Fibroblast of skin of right biceps (primary cell): ENCODE measurements around the gene IFNA10.
"Not testable (repeated sequence)": the region's sequence is repeated elsewhere in the genome, so short reads cannot be mapped to it uniquely, and the experiment has no call there.

Experiments
- DNase-seq: peaks from one replicate; pipeline ENCODE4 v3.0.0-alpha.2; 2013

Gene IFNA10

GRCh38 chr9:21207043-21207442 lies at the start of gene IFNA10:
Gene IFNA10, minus strand, starts transcription at chr9:21207143. Its CDS starts 46 bp downstream, at chr9:21207097.
- not testable (repeated sequence) for DNase-seq

GRCh38 chr9:21255538-21256212 lies 48.7 kb upstream of the IFNA10 start:
- no peak for DNase-seq

GRCh38 chr9:21252721-21253547 lies 46.0 kb upstream of the IFNA10 start:
- peak; percentile 33 for DNase-seq

- no peak for DNase-seq
Measured at GRCh38 chr9:21251638-21252037, 44.7 kb upstream of the IFNA10 start.

GRCh38 chr9:21251190-21251589 lies 44.2 kb upstream of the IFNA10 start:
- DNase-seq = no peak

- no peak for DNase-seq
Measured at GRCh38 chr9:21244836-21245235, 37.9 kb upstream of the IFNA10 start.

- no peak for DNase-seq
Measured at GRCh38 chr9:21239911-21240310, 33.0 kb upstream of the IFNA10 start, which contains the start of gene IFNA14. Gene IFNA14, minus strand, starts transcription at chr9:21240005. Its CDS starts 70 bp downstream, at chr9:21239935.

- not testable (repeated sequence) for DNase-seq
Measured at GRCh38 chr9:21236360-21236714, 29.4 kb upstream of the IFNA10 start.

GRCh38 chr9:21235468-21236359 lies 28.8 kb upstream of the IFNA10 start:
- peak; percentile 20 for DNase-seq

- DNase-seq = no peak
Measured at GRCh38 chr9:21234153-21234687, 27.3 kb upstream of the IFNA10 start.

- no peak for DNase-seq
Measured at GRCh38 chr9:21233258-21233657, 26.3 kb upstream of the IFNA10 start.

- no peak for DNase-seq
Measured at GRCh38 chr9:21228122-21228521, 21.2 kb upstream of the IFNA10 start, which contains the start of gene IFNA17. Gene IFNA17, minus strand, starts transcription at chr9:21228222. Its CDS starts 49 bp downstream, at chr9:21228173.

- not testable (repeated sequence) for DNase-seq
Measured at GRCh38 chr9:21217211-21217610, 10.3 kb upstream of the IFNA10 start, which contains the start of gene IFNA16. Gene IFNA16, minus strand, starts transcription at chr9:21217311. Its CDS starts 6 bp downstream, at chr9:21217305.

GRCh38 chr9:21213411-21214326 lies 6.7 kb upstream of the IFNA10 start:
- DNase-seq = not testable (repeated sequence)

- not testable (repeated sequence) for DNase-seq
Measured at GRCh38 chr9:21212160-21212559, 5.2 kb upstream of the IFNA10 start.

GRCh38 chr9:21210782-21211181 lies 3.8 kb upstream of the IFNA10 start:
- not testable (repeated sequence) for DNase-seq

GRCh38 chr9:21210311-21210710 lies 3.4 kb upstream of the IFNA10 start:
- no peak for DNase-seq

- DNase-seq = no peak
Measured at GRCh38 chr9:21205204-21205603, 1.7 kb downstream of the IFNA10 start.

- not testable (repeated sequence) for DNase-seq
Measured at GRCh38 chr9:21202105-21202504, 4.8 kb downstream of the IFNA10 start, which contains the start of gene IFNA7. Gene IFNA7, minus strand, starts transcription at chr9:21202205. Its CDS starts 40 bp downstream, at chr9:21202165.

- DNase-seq = peak; percentile 14
Measured at GRCh38 chr9:21194867-21195776, 11.8 kb downstream of the IFNA10 start.
